ENCODE measurements around the gene RAB27B. TPM values are rescaled to one million over a fixed set of nuclear protein-coding genes. Genes with fewer than 3 reads are reported as not detected.
"Not testable (repeated sequence)": the region's sequence is repeated elsewhere in the genome, so short reads cannot be mapped to it uniquely, and the experiment has no call there.

RAB27B gene
- total RNA-seq, 1 donor from 2014 or later: 22.2 TPM

GRCh38 chr18:54806526-54806925 lies 21.8 kb upstream of the RAB27B start:
- ATAC-seq: no peak
- Histone ChIP-seq H3K4me3 (no peak overlapping the region), H3K27me3 (no peaks in the 10 kb centered on the region), H3K27ac (no peak overlapping the region), H3K36me3 (no peaks in the 10 kb centered on the region), H3K9me3 (no peaks in the 10 kb centered on the region), H3K4me1 (no peaks in the 10 kb centered on the region)
- DNase-seq: no peak
- intact Hi-C loops (cut with DNase I): no loop called here
- no peak for TF ChIP-seq CTCF (IDR thresholded peaks at IDR 0.05)

GRCh38 chr18:54807303-54807702 lies 21.0 kb upstream of the RAB27B start:
- no peak for TF ChIP-seq CTCF (IDR thresholded peaks at IDR 0.05)
- intact Hi-C loops (cut with DNase I): no loop called here
- Histone ChIP-seq H3K4me3 (no peak overlapping the region), H3K36me3 (no peaks in the 10 kb centered on the region), H3K9me3 (no peaks in the 10 kb centered on the region), H3K4me1 (no peaks in the 10 kb centered on the region), H3K27me3 (no peaks in the 10 kb centered on the region), H3K27ac (no peak overlapping the region)
- ATAC-seq (no peak), DNase-seq (no peak)

- H3K9me3 ChIP-seq; intact Hi-C loops (cut with DNase I); DNase-seq; H3K36me3 ChIP-seq; H3K27ac ChIP-seq; H3K4me1 ChIP-seq; ATAC-seq; H3K27me3 ChIP-seq; H3K4me3 ChIP-seq: not testable (repeated sequence)
Measured at GRCh38 chr18:54810662-54811061, 17.6 kb upstream of the RAB27B start.

- Histone ChIP-seq H3K4me1 (no peaks in the 10 kb centered on the region), H3K27me3 (no peaks in the 10 kb centered on the region), H3K9me3 (no peaks in the 10 kb centered on the region), H3K4me3 (no peak overlapping the region), H3K36me3 (no peaks in the 10 kb centered on the region), H3K27ac (no peak overlapping the region)
- ATAC-seq (no peak), DNase-seq (no peak)
- intact Hi-C loops (cut with DNase I): no loop called here
- no peak for TF ChIP-seq CTCF (IDR thresholded peaks at IDR 0.05)
Measured at GRCh38 chr18:54812885-54813284, 15.4 kb upstream of the RAB27B start.

- intact Hi-C loops (cut with DNase I): no loop called here
- DNase-seq: no peak
- TF ChIP-seq CTCF (IDR thresholded peaks at IDR 0.05): no peak
- Histone ChIP-seq H3K27ac (no peak overlapping the region), H3K4me3 (no peak overlapping the region), H3K27me3 (no peaks in the 10 kb centered on the region), H3K36me3 (no peaks in the 10 kb centered on the region), H3K9me3 (no peaks in the 10 kb centered on the region), H3K4me1 (no peaks in the 10 kb centered on the region)
- no peak for ATAC-seq
Measured at GRCh38 chr18:54813305-54813704, 15.0 kb upstream of the RAB27B start.

GRCh38 chr18:54813977-54814565 lies 14.2 kb upstream of the RAB27B start:
- TF ChIP-seq CTCF (IDR thresholded peaks at IDR 0.05): no peak
- no peak for ATAC-seq
- H3K27me3 ChIP-seq: no peaks in the 10 kb centered on the region
- H3K4me3 ChIP-seq: no peak overlapping the region
- H3K36me3 ChIP-seq: no peaks in the 10 kb centered on the region
- DNase-seq: no peak
- no peaks in the 10 kb centered on the region for H3K9me3 ChIP-seq
- intact Hi-C loops (cut with DNase I): no loop called here
- no peaks in the 10 kb centered on the region for H3K4me1 ChIP-seq
- no peak overlapping the region for H3K27ac ChIP-seq
